ENCODE results near the gene ACSM4. TPM values are rescaled to one million over a fixed set of nuclear protein-coding genes. Genes with fewer than 3 reads are reported as not detected.

Gene ACSM4
- total and polyA plus RNA-seq, 2 of the 13 experiments (the other 11 are each of a cell fraction or from before 2014, with no cell fraction given), result not detected

GRCh38 chr12:7351177-7351576 is 47.3 kb downstream of the ACSM4 start:
- Histone ChIP-seq H3K9me3 (ENCODE audit: low read length) (no peaks in the 10 kb centered on the region), H3K4me3 (replicated peaks in 1 of 3; ENCODE audit: insufficient read depth in 1 of 3, low read depth in 2 of 3, low read length in 3 of 3) (no peak overlapping the region)
- in situ Hi-C loops (cut with HindIII; ENCODE audit: extremely low pct_ligation_motif_present, low pct_unique_long_range_greater_than_20kb), result no loop called here

GRCh38 chr12:7352661-7353060 is 48.8 kb downstream of the ACSM4 start:
- ChIA-PET POLR2A (no interaction called here), CTCF (ENCODE audit: low intra/inter-chr PET ratio, low total read pairs) (no interaction called here)
- no peaks in the 10 kb centered on the region for H3K79me2 ChIP-seq (ENCODE audit: insufficient read depth, low read length)
- DNase-seq (ENCODE audit: low spot score), result no peak
- H3K36me3 ChIP-seq (replicated peaks in 1 of 2; ENCODE audit: control insufficient read depth in 1 of 2, insufficient read depth in 2 of 2, low read length in 2 of 2), result no peaks in the 10 kb centered on the region
- H3K27me3 ChIP-seq (ENCODE audit: control insufficient read depth in 1 of 2, insufficient read depth in 2 of 2, low read length in 2 of 2), result no peaks in the 10 kb centered on the region; a peak in 1 of 5 replicates
- no peak overlapping the region for H3K4me3 ChIP-seq (replicated peaks in 1 of 3; ENCODE audit: insufficient read depth in 1 of 3, low read depth in 2 of 3, low read length in 3 of 3)
- H3K27ac ChIP-seq (ENCODE audit: extremely low read length, insufficient read depth, low read length), result no peak overlapping the region
- H3K4me1 ChIP-seq (ENCODE audit: insufficient read depth, low read length), result no peaks in the 10 kb centered on the region
- ATAC-seq, result no peak
- BruUV-seq (replicated peaks), result no TSS peak
- in situ Hi-C loops (cut with HindIII; ENCODE audit: extremely low pct_ligation_motif_present, low pct_unique_long_range_greater_than_20kb), result no loop called here
- no peaks in the 10 kb centered on the region for H4K20me1 ChIP-seq (ENCODE audit: insufficient read depth, low read length)
- no peak overlapping the region for H3K9ac ChIP-seq (ENCODE audit: insufficient read depth, low read depth, low read length)
- no peak overlapping the region for H3K4me2 ChIP-seq (ENCODE audit: low read depth, low read length)
- no peak overlapping the region for H2AFZ ChIP-seq (ENCODE audit: low read length)
- H3K9me3 ChIP-seq (ENCODE audit: low read length), result no peaks in the 10 kb centered on the region
- intact Hi-C loops (cut with micrococcal nuclease; ENCODE audit: unreplicated experiment), result no loop called here
- no peak for FAIRE-seq
- TF ChIP-seq ZKSCAN8 (CRISPR knock-in tag; IDR thresholded peaks at IDR 0.05; ENCODE audit: borderline replicate concordance) (no peak), MEF2D (CRISPR knock-in tag; IDR thresholded peaks at IDR 0.05) (no peak), ARNTL (CRISPR knock-in tag; IDR thresholded peaks at IDR 0.05) (no peak), ZNF501 (CRISPR knock-in tag; IDR thresholded peaks at IDR 0.05) (no peak), ZNF563 (CRISPR knock-in tag; IDR thresholded peaks at IDR 0.05) (no peak), GLMP (CRISPR knock-in tag; IDR thresholded peaks at IDR 0.05; ENCODE audit: borderline replicate concordance) (no peak), ZNF280D (CRISPR knock-in tag; IDR thresholded peaks at IDR 0.05) (no peak), TOPORS (CRISPR knock-in tag; IDR thresholded peaks at IDR 0.05) (no peak)

More at GRCh38 chr12:7351177-7351576, 47.3 kb downstream of the ACSM4 start:
- TF ChIP-seq NBN (conservative IDR thresholded peaks at IDR 0.05) (no peak), REXO4 (CRISPR knock-in tag; IDR thresholded peaks at IDR 0.05; ENCODE audit: borderline replicate concordance) (no peak), GPN1 (CRISPR knock-in tag; IDR thresholded peaks at IDR 0.05; ENCODE audit: borderline replicate concordance) (no peak), ATF3 (CRISPR knock-in tag; IDR thresholded peaks at IDR 0.05) (no peak), ZNF691 (CRISPR knock-in tag; IDR thresholded peaks at IDR 0.05; ENCODE audit: borderline replicate concordance, low read depth) (no peak), ZFP36 (IDR thresholded peaks at IDR 0.05; ENCODE audit: borderline replicate concordance, low read depth, low read length, partially characterized antibody) (no peak), KDM5A (IDR thresholded peaks at IDR 0.05; ENCODE audit: borderline replicate concordance, low read length) (no peak), POLR2A (IDR thresholded peaks at IDR 0.05; ENCODE audit: insufficient read depth in 1 of 2, low read depth in 2 of 2, low read length in 2 of 2) (no peak), KLF6 (CRISPR knock-in tag; IDR thresholded peaks at IDR 0.05) (no peak), JUNB (CRISPR knock-in tag; IDR thresholded peaks at IDR 0.05; ENCODE audit: borderline replicate concordance) (no peak)
- 48% methylated on average over 2 of the region's 2 CpGs for WGBS (ENCODE audit: low lambda C conversion rate)
- no peak for ATAC-seq
- FAIRE-seq, result no peak
- Histone ChIP-seq H4K20me1 (ENCODE audit: insufficient read depth, low read length) (no peaks in the 10 kb centered on the region), H3K4me2 (ENCODE audit: low read depth, low read length) (no peak overlapping the region), H3K4me1 (ENCODE audit: insufficient read depth, low read length) (no peaks in the 10 kb centered on the region), H2AFZ (ENCODE audit: low read length) (no peak overlapping the region), H3K27ac (ENCODE audit: extremely low read length, insufficient read depth, low read length) (no peak overlapping the region), H3K79me2 (ENCODE audit: insufficient read depth, low read length) (no peaks in the 10 kb centered on the region), H3K9ac (ENCODE audit: insufficient read depth, low read depth, low read length) (no peak overlapping the region), H3K36me3 (replicated peaks in 1 of 2; ENCODE audit: control insufficient read depth in 1 of 2, insufficient read depth in 2 of 2, low read length in 2 of 2) (no peaks in the 10 kb centered on the region), H3K27me3 (ENCODE audit: control insufficient read depth in 1 of 2, insufficient read depth in 2 of 2, low read length in 2 of 2) (no peaks in the 10 kb centered on the region)
- CTCF ChIA-PET (ENCODE audit: low intra/inter-chr PET ratio, low total read pairs), result no interaction called here
- POLR2A ChIA-PET, result no interaction called here
- no TSS peak for BruUV-seq (replicated peaks)
- no peak for DNase-seq (ENCODE audit: low spot score)
- intact Hi-C loops (cut with micrococcal nuclease; ENCODE audit: unreplicated experiment), result no loop called here

Data from HepG2 (cell line).